EH (cell line): ENCODE data around the gene PXMP4.
A peak's percentile ranks its signal among the peaks of the same experiment; 100 is the strongest.

ENCODE experiments used
- DNase-seq: peaks from one replicate; pipeline ENCODE4 v3.0.0-alpha.2; 2015; ENCODE audit warnings: low read depth

The PXMP4 gene, protein sequence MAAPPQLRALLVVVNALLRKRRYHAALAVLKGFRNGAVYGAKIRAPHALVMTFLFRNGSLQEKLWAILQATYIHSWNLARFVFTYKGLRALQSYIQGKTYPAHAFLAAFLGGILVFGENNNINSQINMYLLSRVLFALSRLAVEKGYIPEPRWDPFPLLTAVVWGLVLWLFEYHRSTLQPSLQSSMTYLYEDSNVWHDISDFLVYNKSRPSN

DNA sequence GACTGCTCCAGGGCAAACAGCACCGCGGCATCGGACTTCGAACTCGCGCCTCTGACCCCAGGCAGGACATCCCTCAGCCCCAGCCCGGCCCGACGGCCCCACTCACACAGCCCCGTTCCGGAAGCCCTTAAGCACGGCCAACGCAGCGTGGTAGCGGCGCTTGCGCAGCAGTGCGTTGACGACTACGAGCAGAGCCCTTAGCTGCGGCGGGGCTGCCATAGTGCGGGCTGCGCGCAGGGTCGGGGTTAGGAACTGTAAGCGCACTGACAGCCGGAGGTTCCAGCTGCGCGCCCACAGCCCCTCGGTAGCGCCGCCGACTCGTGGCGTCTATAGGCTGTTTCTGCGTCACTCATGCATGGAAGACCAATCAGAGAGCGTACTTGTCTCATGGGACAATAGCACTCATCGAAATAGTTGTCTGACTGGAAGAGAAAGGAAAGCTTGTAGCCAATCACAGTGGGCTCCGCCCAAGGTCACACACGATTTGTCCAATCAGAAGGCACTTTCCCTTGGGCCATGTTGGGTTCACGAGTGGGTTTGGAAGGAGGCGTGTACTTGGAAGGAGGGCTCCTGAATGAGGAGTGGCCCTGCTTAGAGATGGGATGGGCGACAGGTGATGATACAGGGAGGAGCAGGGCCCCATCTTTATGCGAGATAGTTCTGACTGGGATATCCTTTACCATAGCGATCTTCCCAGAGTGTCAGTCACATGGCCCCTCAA lies at the start of gene PXMP4:
PXMP4 (minus strand) TSS at position 322 of the 721 bp plus-strand sequence; CDS start at position 219, 103 bp downstream.
- peak; percentile 98 for DNase-seq

- DNase-seq = no peak
Measured at GRCh38 chr20:33769043-33769442, 48.9 kb upstream of the PXMP4 start.

DNA sequence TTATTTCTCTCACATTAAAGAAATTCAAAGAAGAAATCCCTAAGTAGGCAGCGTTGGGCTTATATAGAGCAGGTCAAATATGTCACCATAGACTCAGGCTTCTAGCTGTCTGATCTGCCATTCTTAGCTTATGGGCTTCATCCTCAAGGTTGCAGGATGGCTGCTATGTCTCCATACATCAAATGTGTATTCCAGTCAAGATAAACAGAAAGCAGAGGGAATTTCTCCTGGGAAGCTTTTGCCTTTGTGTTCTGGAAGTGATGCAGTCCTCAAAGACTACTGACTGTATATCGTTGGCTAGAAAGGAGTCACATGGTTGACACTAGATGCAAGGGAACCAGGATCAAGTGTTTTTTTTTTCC lies 47.6 kb upstream of the PXMP4 start:
- DNase-seq = no peak

GRCh38 chr20:33766686-33767085 lies 46.6 kb upstream of the PXMP4 start:
- no peak for DNase-seq

GRCh38 chr20:33765592-33765991 lies 45.5 kb upstream of the PXMP4 start:
- no peak for DNase-seq

DNA sequence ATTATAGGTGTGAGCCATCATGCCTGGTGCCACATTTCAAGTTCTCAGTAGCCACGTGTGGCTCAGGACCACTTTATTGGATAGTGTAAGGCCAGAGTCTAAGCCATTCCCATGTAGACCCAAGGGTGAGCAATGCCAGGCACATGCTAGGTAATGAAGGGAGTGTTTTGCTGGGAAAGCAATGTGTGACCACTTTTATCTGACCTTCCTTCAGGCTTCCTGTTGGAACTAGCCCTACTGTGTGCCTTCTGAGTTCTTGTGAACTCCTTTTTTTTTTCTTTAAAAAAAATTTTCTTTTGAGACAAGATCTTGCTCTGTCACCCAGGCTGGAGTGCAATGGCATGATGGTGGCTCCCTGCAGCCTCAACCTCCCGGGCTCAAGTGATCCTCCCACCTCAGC lies 45.0 kb upstream of the PXMP4 start:
- DNase-seq = no peak

- no peak for DNase-seq
Measured at GRCh38 chr20:33761698-33762250, 41.7 kb upstream of the PXMP4 start.

- no peak for DNase-seq
Measured at GRCh38 chr20:33757458-33757857, 37.3 kb upstream of the PXMP4 start.

- no peak for DNase-seq
Measured at GRCh38 chr20:33757046-33757445, 36.9 kb upstream of the PXMP4 start.

DNA sequence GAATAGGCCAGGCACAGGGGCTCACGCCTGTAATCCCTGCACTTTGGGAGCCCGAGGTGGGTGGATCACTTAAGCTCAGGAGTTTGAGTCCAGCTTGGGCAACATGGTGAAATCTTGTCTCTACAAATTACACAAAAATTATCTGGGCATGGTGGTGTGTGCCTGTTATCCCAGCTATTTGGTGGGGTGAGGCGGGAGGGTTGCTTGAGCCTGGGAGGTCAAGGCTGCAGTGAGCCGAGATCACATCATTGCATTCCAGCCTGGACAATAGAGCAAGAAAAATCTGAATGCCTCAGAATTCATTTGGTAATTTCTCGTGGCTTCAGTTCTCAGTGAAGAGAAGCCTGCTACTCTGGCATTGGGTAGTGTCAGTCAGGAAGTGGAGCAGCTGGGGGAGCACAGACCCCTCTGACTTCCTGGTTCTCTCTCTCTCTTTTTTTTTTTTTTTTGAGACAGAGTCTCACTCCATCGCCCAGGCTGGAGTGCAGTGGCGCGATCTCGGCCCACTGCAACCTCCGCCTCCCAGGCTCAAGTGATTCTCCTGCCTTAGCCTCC lies 35.9 kb upstream of the PXMP4 start:
- peak; percentile 25 for DNase-seq

DNA sequence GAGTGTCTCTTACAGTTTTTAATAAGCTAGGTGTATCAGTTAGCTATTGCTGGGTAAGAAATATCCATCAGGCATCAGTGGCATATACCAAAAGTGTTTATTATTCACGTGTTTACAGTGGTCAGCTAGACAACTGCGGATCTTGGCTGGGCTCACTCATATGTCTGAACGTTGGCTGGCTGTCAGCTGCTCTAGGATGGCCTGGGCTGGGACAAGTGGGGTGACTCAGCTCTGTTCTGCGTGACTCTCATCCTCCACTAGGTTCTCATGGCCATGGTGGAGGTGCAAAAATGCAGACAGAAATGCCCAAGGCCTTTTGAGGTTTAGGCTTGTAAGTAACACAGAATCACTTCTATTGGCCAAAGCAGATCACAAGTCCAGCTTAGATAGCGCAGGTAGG lies 33.7 kb upstream of the PXMP4 start:
- peak; percentile 75 for DNase-seq

GRCh38 chr20:33753143-33753542 lies 33.0 kb upstream of the PXMP4 start:
- no peak for DNase-seq

- no peak for DNase-seq
Measured at GRCh38 chr20:33751775-33752174, 31.7 kb upstream of the PXMP4 start.

- no peak for DNase-seq
Measured at GRCh38 chr20:33746325-33746998, 26.4 kb upstream of the PXMP4 start.

DNA sequence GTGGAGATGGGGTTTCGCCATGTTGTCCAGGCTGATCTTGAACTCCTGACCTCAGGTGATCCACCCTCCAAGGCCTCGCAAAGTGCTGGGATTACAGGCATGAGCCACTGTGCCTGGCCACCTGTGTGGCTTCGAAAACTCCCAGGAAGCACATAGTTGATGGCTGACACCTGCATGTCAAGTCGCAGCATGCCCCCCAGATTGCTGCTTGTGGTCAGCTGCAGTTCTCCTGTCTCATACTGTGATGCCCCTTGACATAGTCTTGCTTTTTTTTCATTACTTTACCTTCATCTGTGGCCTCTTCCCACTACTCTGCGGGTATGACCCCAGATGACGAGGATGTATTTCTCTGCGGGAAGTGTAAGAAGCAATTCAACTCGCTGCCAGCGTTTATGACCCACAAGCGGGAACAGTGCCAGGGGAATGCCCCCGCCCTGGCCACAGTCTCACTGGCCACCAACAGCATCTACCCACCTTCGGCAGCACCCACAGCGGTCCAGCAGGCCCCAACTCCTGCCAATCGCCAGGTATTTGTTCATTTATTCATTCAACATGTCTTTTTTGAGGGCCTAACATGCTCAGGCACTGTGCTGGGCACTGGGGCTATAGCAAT lies 24.8 kb upstream of the PXMP4 start:
- no peak for DNase-seq

GRCh38 chr20:33744181-33744580 lies 24.1 kb upstream of the PXMP4 start:
- no peak for DNase-seq

GRCh38 chr20:33740189-33740588 lies 20.1 kb upstream of the PXMP4 start:
- DNase-seq = peak; percentile 41

- DNase-seq = no peak
Measured at GRCh38 chr20:33739493-33739892, 19.4 kb upstream of the PXMP4 start.

GRCh38 chr20:33736962-33737361 lies 16.9 kb upstream of the PXMP4 start:
- no peak for DNase-seq

- DNase-seq = peak; percentile 92
Measured at GRCh38 chr20:33733654-33734576, 13.8 kb upstream of the PXMP4 start.
